HepG2 (cell line): ENCODE results near the gene PRMT7. TPM values are rescaled to one million over a fixed set of nuclear protein-coding genes. Genes with fewer than 3 reads are reported as not detected.

Experiments
- CBX2 ChIP-seq, 2 experiments: fragments of 200-600 bp in 1 of 2; sonication (generic); formaldehyde crosslinking in 1 of 2; IDR thresholded peaks; 2 replicates each; pipeline versions ENCODE4 v1.7.0 to v1.8.1; 2018 to 2022; ENCODE audit warnings: low read depth in 2 of 2, low read length in 1 of 2, mild to moderate bottlenecking in 1 of 2, missing genetic modification reagents in 1 of 2
- FOXK1 ChIP-seq: sonication (generic); formaldehyde crosslinking; IDR thresholded peaks from 2 replicates; pipeline ENCODE4 v1.4.0; 2020; ENCODE audit warnings: low read depth, missing genetic modification reagents, borderline replicate concordance
- NFIB ChIP-seq: sonication (generic); formaldehyde crosslinking; IDR thresholded peaks from 2 replicates; pipeline ENCODE4 v1.9.0; 2021; ENCODE audit warnings: missing genetic modification reagents, mild to moderate bottlenecking, borderline replicate concordance
- POLR2AphosphoS5 ChIP-seq: IDR thresholded peaks from 2 replicates; pipeline ENCODE4 v1.6.1; 2012; ENCODE audit warnings: low read depth, low read length
- SMAD9 ChIP-seq: sonication (generic); formaldehyde crosslinking; IDR thresholded peaks from 2 replicates; pipeline ENCODE4 v1.5.1; 2020; ENCODE audit warnings: mild to moderate bottlenecking, missing genetic modification reagents
- TBX3 ChIP-seq: fragments of 450-650 bp; IDR thresholded peaks from 2 replicates; pipeline ENCODE4 v1.6.1; 2017; ENCODE audit warnings: antibody characterized with exemption, mild to moderate bottlenecking, inconsistent platforms, borderline replicate concordance
- TSC22D2 ChIP-seq: sonication (generic); formaldehyde crosslinking; IDR thresholded peaks from 2 replicates; pipeline ENCODE4 v1.5.1; 2020; ENCODE audit warnings: missing genetic modification reagents, mild to moderate bottlenecking, borderline replicate concordance
- ZNF17 ChIP-seq: sonication (generic); formaldehyde crosslinking; IDR thresholded peaks from 2 replicates; pipeline ENCODE4 v1.5.0; 2020; ENCODE audit warnings: mild to moderate bottlenecking, missing genetic modification reagents
- ZNF224 ChIP-seq: sonication (generic); formaldehyde crosslinking; IDR thresholded peaks from 2 replicates; pipeline ENCODE4 v1.5.0; 2020; ENCODE audit warnings: mild to moderate bottlenecking, missing genetic modification reagents
- ZNF263 ChIP-seq: sonication (generic); formaldehyde crosslinking; IDR thresholded peaks from 2 replicates; pipeline ENCODE4 v1.4.0; 2020; ENCODE audit warnings: missing genetic modification reagents
- ZNF317 ChIP-seq: sonication (generic); formaldehyde crosslinking; IDR thresholded peaks from 2 replicates; pipeline ENCODE4 v1.5.0; 2020; ENCODE audit warnings: mild to moderate bottlenecking, missing genetic modification reagents
- ZNF496 ChIP-seq: sonication (generic); formaldehyde crosslinking; IDR thresholded peaks from 2 replicates; pipeline ENCODE4 v1.8.1; 2023; ENCODE audit warnings: mild to moderate bottlenecking, moderate library complexity, missing genetic modification reagents; ENCODE audit not compliant: insufficient replicate concordance
- ZNF562 ChIP-seq: sonication (generic); formaldehyde crosslinking; IDR thresholded peaks from 2 replicates; pipeline ENCODE4 v1.8.0; 2022; ENCODE audit warnings: missing genetic modification reagents, borderline replicate concordance
- ZNF616 ChIP-seq: sonication (generic); formaldehyde crosslinking; IDR thresholded peaks from 2 replicates; pipeline ENCODE4 v1.5.0; 2020; ENCODE audit warnings: low read depth, mild to moderate bottlenecking, missing genetic modification reagents
- ZNF816 ChIP-seq: sonication (generic); formaldehyde crosslinking; IDR thresholded peaks from 2 replicates; pipeline ENCODE4 v1.8.0; 2022; ENCODE audit warnings: missing genetic modification reagents, mild to moderate bottlenecking, borderline replicate concordance
- polyA plus RNA-seq, 8 experiments: library from polyadenylated mRNA; depleted of rRNA in 3 of 8; stranded (reverse) in 7 of 8; unstranded in 1 of 8; fragments of >200 nt; fragmentation: Illumina TruSeq in 4 of 8; extraction: Trizol in 4 of 8; gene quantifications; 2 replicates each; pipeline versions ENCODE4 v1.2.1 to v1.2.3, GENCODE V29; 2011 to 2016; ENCODE audit warnings: low read depth in 4 of 8, missing spikeins in 1 of 8, mixed read lengths in 1 of 8; ENCODE audit not compliant: insufficient read depth in 1 of 8
- total RNA-seq, 5 experiments: library from RNA; depleted of rRNA; stranded (reverse); fragments of >200 nt; fragmentation: Illumina TruSeq; extraction: Trizol; gene quantifications; 2 replicates each; pipeline ENCODE4 v1.2.3, GENCODE V29; 2016; ENCODE audit warnings: low read depth in 1 of 5
- TF ChIP-seq, protein P1 (sequence below): sonication (generic); formaldehyde crosslinking; IDR thresholded peaks from 2 replicates; pipeline ENCODE4 v1.5.0; 2020; ENCODE audit warnings: mild to moderate bottlenecking, missing genetic modification reagents
- TF ChIP-seq, protein P2 (sequence below): sonication (generic); formaldehyde crosslinking; IDR thresholded peaks from 2 replicates; pipeline ENCODE4 v1.4.0; 2020; ENCODE audit warnings: mild to moderate bottlenecking, missing genetic modification reagents
- TF ChIP-seq, protein P3 (sequence below): sonication (generic); formaldehyde crosslinking; IDR thresholded peaks from 2 replicates; pipeline ENCODE4 v1.8.0; 2022; ENCODE audit warnings: missing genetic modification reagents, mild to moderate bottlenecking, moderate library complexity, borderline replicate concordance
- TF ChIP-seq, protein P4 (sequence below): sonication (generic); formaldehyde crosslinking; IDR thresholded peaks from 2 replicates; pipeline ENCODE4 v1.8.0; 2022; ENCODE audit warnings: low read depth, missing genetic modification reagents
- TF ChIP-seq, protein P5 (sequence below): sonication (generic); formaldehyde crosslinking; IDR thresholded peaks from 2 replicates; pipeline ENCODE4 v1.4.0; 2020; ENCODE audit warnings: mild to moderate bottlenecking, low read depth, missing genetic modification reagents

The PRMT7 gene
- total and polyA plus RNA-seq, 2 of the 13 experiments (the other 11 are each of a cell fraction or from before 2014, with no cell fraction given): 47.5 to 55.0 TPM

- TF ChIP-seq, protein P1, sequence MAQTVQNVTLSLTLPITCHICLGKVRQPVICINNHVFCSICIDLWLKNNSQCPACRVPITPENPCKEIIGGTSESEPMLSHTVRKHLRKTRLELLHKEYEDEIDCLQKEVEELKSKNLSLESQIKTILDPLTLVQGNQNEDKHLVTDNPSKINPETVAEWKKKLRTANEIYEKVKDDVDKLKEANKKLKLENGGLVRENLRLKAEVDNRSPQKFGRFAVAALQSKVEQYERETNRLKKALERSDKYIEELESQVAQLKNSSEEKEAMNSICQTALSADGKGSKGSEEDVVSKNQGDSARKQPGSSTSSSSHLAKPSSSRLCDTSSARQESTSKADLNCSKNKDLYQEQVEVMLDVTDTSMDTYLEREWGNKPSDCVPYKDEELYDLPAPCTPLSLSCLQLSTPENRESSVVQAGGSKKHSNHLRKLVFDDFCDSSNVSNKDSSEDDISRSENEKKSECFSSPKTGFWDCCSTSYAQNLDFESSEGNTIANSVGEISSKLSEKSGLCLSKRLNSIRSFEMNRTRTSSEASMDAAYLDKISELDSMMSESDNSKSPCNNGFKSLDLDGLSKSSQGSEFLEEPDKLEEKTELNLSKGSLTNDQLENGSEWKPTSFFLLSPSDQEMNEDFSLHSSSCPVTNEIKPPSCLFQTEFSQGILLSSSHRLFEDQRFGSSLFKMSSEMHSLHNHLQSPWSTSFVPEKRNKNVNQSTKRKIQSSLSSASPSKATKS (CRISPR knock-in tag): no peak
- TF ChIP-seq TBX3: no peak
- TF ChIP-seq FOXK1 (CRISPR knock-in tag): no peak
- no peak for TF ChIP-seq CBX2 (IDR thresholded peaks at IDR 0.05; ENCODE audit: low read depth, low read length)
- TF ChIP-seq CBX2 (CRISPR knock-in tag; IDR thresholded peaks at IDR 0.05; ENCODE audit: low read depth): no peak
- TF ChIP-seq ZNF224 (CRISPR knock-in tag): no peak
- TF ChIP-seq, protein P2, sequence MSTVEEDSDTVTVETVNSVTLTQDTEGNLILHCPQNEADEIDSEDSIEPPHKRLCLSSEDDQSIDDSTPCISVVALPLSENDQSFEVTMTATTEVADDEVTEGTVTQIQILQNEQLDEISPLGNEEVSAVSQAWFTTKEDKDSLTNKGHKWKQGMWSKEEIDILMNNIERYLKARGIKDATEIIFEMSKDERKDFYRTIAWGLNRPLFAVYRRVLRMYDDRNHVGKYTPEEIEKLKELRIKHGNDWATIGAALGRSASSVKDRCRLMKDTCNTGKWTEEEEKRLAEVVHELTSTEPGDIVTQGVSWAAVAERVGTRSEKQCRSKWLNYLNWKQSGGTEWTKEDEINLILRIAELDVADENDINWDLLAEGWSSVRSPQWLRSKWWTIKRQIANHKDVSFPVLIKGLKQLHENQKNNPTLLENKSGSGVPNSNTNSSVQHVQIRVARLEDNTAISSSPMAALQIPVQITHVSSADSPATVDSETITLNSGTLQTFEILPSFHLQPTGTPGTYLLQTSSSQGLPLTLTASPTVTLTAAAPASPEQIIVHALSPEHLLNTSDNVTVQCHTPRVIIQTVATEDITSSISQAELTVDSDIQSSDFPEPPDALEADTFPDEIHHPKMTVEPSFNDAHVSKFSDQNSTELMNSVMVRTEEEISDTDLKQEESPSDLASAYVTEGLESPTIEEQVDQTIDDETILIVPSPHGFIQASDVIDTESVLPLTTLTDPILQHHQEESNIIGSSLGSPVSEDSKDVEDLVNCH: 0 out of 2 replicates have a peak, but pooled peaks have one; percentile 23
- TF ChIP-seq POLR2AphosphoS5: no peak
- TF ChIP-seq, protein P3, sequence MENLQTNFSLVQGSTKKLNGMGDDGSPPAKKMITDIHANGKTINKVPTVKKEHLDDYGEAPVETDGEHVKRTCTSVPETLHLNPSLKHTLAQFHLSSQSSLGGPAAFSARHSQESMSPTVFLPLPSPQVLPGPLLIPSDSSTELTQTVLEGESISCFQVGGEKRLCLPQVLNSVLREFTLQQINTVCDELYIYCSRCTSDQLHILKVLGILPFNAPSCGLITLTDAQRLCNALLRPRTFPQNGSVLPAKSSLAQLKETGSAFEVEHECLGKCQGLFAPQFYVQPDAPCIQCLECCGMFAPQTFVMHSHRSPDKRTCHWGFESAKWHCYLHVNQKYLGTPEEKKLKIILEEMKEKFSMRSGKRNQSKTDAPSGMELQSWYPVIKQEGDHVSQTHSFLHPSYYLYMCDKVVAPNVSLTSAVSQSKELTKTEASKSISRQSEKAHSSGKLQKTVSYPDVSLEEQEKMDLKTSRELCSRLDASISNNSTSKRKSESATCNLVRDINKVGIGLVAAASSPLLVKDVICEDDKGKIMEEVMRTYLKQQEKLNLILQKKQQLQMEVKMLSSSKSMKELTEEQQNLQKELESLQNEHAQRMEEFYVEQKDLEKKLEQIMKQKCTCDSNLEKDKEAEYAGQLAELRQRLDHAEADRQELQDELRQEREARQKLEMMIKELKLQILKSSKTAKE: no peak; the same call in 1 of the 2 replicates
- TF ChIP-seq, protein P4, sequence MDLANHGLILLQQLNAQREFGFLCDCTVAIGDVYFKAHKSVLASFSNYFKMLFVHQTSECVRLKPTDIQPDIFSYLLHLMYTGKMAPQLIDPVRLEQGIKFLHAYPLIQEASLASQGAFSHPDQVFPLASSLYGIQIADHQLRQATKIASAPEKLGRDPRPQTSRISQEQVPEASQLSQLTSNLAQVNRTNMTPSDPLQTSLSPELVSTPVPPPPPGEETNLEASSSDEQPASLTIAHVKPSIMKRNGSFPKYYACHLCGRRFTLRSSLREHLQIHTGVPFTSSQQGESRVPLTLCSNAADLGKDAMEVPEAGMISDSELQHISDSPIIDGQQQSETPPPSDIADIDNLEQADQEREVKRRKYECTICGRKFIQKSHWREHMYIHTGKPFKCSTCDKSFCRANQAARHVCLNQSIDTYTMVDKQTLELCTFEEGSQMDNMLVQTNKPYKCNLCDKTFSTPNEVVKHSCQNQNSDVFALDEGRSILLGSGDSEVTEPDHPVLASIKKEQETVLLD: no peak
- peak; percentile 71 for TF ChIP-seq ZNF263
- TF ChIP-seq TSC22D2: no peak
- TF ChIP-seq ZNF816: no peak
- TF ChIP-seq, protein P5, sequence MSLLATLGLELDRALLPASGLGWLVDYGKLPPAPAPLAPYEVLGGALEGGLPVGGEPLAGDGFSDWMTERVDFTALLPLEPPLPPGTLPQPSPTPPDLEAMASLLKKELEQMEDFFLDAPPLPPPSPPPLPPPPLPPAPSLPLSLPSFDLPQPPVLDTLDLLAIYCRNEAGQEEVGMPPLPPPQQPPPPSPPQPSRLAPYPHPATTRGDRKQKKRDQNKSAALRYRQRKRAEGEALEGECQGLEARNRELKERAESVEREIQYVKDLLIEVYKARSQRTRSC (CRISPR knock-in tag): no peak
- no peak for TF ChIP-seq NFIB (CRISPR knock-in tag)
- no peak for TF ChIP-seq ZNF616 (CRISPR knock-in tag)
- no peak for TF ChIP-seq ZNF496 (CRISPR knock-in tag)
- TF ChIP-seq ZNF17 (CRISPR knock-in tag): no peak
- no peak for TF ChIP-seq ZNF317 (CRISPR knock-in tag)
- TF ChIP-seq ZNF562: no peak
- no peak for TF ChIP-seq SMAD9
Measured at GRCh38 chr16:68328151-68328859, 17.5 kb downstream of the PRMT7 start (continued).
